TTC549 (cell line): ENCODE data around the gene CISTR.
"Not testable (repeated sequence)": the region's sequence is repeated elsewhere in the genome, so short reads cannot be mapped to it uniquely, and the experiment has no call there.

ENCODE experiments used
- FAIRE-seq: peaks from 2 replicates; lab custom pipeline; 2012; peaks lifted over from hg19 to GRCh38; lab: Jason Lieb, UNC

Gene CISTR

GRCh38 chr12:53751336-53752191, at the start of gene CISTR:
TSS of gene CISTR (minus strand) at chr12:53751979.
- no peak for FAIRE-seq

- FAIRE-seq, result no peak
Measured at GRCh38 chr12:53798575-53798974, 46.8 kb upstream of the CISTR start.

- no peak for FAIRE-seq
Measured at GRCh38 chr12:53795927-53796326, 44.1 kb upstream of the CISTR start.

- FAIRE-seq, result no peak
Measured at GRCh38 chr12:53793221-53793620, 41.4 kb upstream of the CISTR start.

- FAIRE-seq, result no peak
Measured at GRCh38 chr12:53791735-53792326, 40.1 kb upstream of the CISTR start.

GRCh38 chr12:53789570-53789969, 37.8 kb upstream of the CISTR start:
- FAIRE-seq, result no peak

GRCh38 chr12:53788892-53789291, 37.1 kb upstream of the CISTR start:
- no peak for FAIRE-seq

- FAIRE-seq, result no peak
Measured at GRCh38 chr12:53786411-53786810, 34.6 kb upstream of the CISTR start.

- FAIRE-seq, result no peak
Measured at GRCh38 chr12:53785161-53785560, 33.4 kb upstream of the CISTR start.

- no peak for FAIRE-seq
Measured at GRCh38 chr12:53782093-53782703, 30.4 kb upstream of the CISTR start.

GRCh38 chr12:53781228-53781801, 29.5 kb upstream of the CISTR start:
- no peak for FAIRE-seq

- FAIRE-seq, result no peak
Measured at GRCh38 chr12:53780323-53780722, 28.5 kb upstream of the CISTR start.

GRCh38 chr12:53779679-53780078, 27.9 kb upstream of the CISTR start:
- FAIRE-seq, result not testable (repeated sequence)

- no peak for FAIRE-seq
Measured at GRCh38 chr12:53777936-53778644, 26.3 kb upstream of the CISTR start.

- no peak for FAIRE-seq
Measured at GRCh38 chr12:53777412-53777811, 25.6 kb upstream of the CISTR start.

- FAIRE-seq, result no peak
Measured at GRCh38 chr12:53776872-53777271, 25.1 kb upstream of the CISTR start.

GRCh38 chr12:53775478-53776145, 23.8 kb upstream of the CISTR start:
- no peak for FAIRE-seq

GRCh38 chr12:53770281-53770680, 18.5 kb upstream of the CISTR start:
- FAIRE-seq, result no peak

- no peak for FAIRE-seq
Measured at GRCh38 chr12:53768976-53769375, 17.2 kb upstream of the CISTR start.

- no peak for FAIRE-seq
Measured at GRCh38 chr12:53766881-53767280, 15.1 kb upstream of the CISTR start.

- FAIRE-seq, result no peak
Measured at GRCh38 chr12:53765891-53766290, 14.1 kb upstream of the CISTR start.

- FAIRE-seq, result no peak
Measured at GRCh38 chr12:53764615-53765014, 12.8 kb upstream of the CISTR start.
